Cardiac fibroblast (primary cell): Measurements from ENCODE around the gene ANLN.
"Not testable (repeated sequence)": the region's sequence is repeated elsewhere in the genome, so short reads cannot be mapped to it uniquely, and the experiment has no call there.

Source experiments
- DNase-seq, 2 donors: peaks; one replicate each; pipeline versions ENCODE4 v3.0.0 to v3.0.0-alpha.2; 2010; ENCODE audit warnings: low read depth in 2 of 2
- H3K4me3 ChIP-seq, 2 donors: replicated peaks in 1 of 2; 1 replicate in 1 of 2; 2 replicates in 1 of 2; pipeline ENCODE4 v1.5.1; 2011; ENCODE audit warnings: low read depth in 2 of 2, low read length in 2 of 2, mild to moderate bottlenecking in 2 of 2, moderate library complexity in 1 of 2
- TF ChIP-seq, protein P1 (sequence below): IDR thresholded peaks from one replicate; pipeline ENCODE4 v1.5.1; 2011; ENCODE audit warnings: low read depth, mild to moderate bottlenecking, low read length, inconsistent platforms

Gene ANLN

DNA sequence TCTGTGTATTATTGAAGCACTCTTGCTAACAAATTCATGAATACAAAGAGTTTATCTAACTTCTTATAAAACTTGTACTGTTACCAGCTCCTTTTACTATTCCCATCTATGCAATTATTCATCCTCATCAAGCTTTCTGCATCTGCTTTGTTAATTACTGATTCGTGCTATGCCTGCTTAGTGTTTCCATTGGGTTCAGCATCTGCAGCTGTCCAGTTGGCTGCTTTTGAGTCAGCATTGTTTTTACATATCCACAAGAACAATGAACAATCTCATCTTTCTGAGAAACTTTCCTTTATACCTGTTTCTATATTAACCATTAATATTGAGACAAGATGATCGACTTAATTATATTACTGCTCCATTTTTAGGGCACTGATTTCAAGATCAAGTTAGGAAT lies 19.6 kb upstream of the ANLN start:
- TF ChIP-seq, protein P1, sequence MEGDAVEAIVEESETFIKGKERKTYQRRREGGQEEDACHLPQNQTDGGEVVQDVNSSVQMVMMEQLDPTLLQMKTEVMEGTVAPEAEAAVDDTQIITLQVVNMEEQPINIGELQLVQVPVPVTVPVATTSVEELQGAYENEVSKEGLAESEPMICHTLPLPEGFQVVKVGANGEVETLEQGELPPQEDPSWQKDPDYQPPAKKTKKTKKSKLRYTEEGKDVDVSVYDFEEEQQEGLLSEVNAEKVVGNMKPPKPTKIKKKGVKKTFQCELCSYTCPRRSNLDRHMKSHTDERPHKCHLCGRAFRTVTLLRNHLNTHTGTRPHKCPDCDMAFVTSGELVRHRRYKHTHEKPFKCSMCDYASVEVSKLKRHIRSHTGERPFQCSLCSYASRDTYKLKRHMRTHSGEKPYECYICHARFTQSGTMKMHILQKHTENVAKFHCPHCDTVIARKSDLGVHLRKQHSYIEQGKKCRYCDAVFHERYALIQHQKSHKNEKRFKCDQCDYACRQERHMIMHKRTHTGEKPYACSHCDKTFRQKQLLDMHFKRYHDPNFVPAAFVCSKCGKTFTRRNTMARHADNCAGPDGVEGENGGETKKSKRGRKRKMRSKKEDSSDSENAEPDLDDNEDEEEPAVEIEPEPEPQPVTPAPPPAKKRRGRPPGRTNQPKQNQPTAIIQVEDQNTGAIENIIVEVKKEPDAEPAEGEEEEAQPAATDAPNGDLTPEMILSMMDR: no peak
- H3K4me3 ChIP-seq: no peak overlapping the region
- no peak for DNase-seq

DNA sequence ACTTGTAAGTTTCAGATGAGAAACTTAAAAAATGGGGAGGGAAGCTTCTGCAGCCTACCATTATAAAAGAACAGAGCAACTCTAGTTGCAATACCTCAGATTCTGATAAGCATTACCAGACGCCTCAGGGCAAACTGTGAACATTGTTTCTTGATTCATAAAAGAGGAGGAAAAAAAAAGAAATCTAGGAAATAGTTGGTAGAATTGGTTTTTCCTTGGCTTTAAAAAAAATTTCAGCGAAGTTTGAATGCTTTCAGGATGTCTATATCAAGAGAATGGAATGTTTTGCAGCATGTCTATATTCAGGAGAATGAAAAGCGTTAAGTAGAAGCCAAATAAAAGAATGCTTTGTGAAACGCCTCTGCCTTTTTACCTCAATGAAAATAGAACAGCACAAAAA lies 17.5 kb upstream of the ANLN start:
- TF ChIP-seq, protein P1: no peak
- no peak overlapping the region for H3K4me3 ChIP-seq
- no peak for DNase-seq

DNA sequence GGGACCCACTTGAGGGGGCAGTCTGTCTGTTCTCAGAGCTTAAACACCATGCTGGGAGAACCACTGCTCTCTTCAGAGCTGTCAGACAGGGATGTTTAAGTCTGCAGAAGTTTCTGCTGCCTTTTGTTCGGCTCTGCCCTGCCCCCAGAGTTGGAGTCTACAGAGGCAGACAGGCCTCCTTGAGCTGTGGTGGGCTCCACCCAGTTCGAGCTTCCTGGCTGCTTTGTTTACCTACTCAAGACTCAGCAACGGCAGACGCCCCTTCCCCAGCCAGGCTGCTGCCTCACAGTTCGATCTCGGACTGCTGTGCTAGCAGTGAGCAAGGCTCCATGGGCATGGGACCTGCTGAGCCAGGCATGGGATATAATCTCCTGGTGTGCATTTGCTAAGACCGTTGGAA lies 11.1 kb upstream of the ANLN start:
- DNase-seq, H3K4me3 ChIP-seq: not testable (repeated sequence)

DNA sequence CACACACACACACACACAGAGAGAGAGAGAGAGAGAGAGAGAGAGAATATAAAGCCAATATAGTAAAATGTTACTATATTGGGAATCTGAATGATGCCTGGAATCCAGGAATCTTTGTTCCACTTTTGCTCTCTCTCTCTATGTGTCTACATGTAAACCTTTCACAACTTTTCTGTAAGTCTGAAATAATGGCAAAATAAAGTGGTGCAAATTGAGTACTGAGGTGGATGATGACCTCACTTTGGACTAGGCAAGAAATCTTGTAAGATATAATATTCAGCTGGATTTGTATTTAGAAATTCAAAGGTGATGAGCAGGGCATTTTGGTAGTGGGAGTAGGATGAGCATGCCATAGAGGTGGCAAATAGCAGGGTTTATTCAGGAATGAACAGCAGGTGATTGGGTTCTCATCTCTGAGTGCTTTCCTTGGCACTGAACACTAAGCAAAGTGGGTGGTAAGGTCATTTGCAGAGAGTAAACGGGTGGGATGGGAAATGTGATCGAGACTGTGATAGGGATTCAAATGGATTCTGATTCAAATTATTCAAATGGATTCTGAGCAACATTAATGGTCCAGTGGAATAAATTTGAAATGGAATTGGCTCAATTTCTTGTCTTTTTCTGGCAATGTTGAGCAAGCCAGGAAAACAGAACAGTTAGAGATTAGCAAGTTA lies 9.7 kb upstream of the ANLN start:
- H3K4me3 ChIP-seq: no peak overlapping the region
- TF ChIP-seq, protein P1: no peak
- no peak for DNase-seq

DNA sequence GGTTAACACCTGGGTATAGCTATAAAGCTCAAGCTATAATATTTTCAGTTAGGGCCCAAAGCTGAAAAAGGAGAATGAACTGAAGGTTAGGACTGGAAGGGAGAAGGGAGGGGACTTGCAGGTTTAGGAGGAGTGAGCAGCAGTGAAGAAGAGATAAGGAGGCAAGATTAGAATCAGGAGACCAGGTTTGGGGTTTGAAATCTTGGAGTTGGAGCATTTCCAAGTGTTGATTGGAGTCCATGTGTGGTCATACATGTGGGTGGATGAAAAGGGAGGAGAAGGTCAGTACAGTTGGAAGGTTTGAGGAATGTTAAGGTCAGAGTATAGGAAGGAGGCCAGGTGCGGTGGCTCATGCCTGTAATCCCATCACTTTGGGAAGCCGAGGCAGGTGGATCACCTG lies 8.6 kb upstream of the ANLN start:
- H3K4me3 ChIP-seq: no peak overlapping the region
- no peak for DNase-seq
- TF ChIP-seq, protein P1: no peak

DNA sequence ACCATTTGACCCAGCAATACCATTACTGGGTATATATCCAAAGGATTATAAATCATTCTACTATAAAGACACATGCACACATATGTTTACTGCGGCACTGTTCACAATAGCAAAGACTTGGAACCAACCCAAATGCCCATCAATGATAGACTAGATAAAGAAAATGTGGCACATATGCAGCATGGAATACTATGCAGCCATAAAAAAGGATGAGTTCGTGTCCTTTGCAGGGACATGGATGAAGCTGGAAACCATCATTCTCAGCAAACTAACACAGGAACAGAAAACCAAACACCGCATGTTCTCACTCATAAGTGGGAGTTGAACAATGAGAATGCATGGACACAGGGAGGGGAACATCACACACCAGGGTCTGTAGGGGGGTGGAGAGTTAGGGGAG lies 6.4 kb upstream of the ANLN start:
- not testable (repeated sequence) for H3K4me3 ChIP-seq, DNase-seq

DNA sequence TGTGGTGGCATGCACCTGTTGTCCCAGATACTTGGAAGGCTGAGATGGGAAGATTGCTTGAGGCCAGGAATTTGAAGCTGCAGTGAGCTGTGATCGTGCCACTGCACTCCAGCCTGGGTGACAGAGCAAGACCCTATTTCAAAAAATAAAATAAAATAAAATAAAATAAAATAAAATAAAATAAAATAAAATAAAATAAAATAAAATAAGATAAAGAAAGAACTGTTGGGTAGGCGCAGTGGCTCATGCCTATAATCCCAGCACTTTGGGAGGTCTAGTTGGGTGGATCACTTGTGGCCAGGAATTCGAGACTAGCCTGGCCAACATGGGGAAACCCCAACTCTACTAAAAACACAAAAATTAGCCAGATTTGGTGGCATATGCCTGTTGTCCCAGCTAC lies 4.0 kb upstream of the ANLN start:
- not testable (repeated sequence) for DNase-seq

DNA sequence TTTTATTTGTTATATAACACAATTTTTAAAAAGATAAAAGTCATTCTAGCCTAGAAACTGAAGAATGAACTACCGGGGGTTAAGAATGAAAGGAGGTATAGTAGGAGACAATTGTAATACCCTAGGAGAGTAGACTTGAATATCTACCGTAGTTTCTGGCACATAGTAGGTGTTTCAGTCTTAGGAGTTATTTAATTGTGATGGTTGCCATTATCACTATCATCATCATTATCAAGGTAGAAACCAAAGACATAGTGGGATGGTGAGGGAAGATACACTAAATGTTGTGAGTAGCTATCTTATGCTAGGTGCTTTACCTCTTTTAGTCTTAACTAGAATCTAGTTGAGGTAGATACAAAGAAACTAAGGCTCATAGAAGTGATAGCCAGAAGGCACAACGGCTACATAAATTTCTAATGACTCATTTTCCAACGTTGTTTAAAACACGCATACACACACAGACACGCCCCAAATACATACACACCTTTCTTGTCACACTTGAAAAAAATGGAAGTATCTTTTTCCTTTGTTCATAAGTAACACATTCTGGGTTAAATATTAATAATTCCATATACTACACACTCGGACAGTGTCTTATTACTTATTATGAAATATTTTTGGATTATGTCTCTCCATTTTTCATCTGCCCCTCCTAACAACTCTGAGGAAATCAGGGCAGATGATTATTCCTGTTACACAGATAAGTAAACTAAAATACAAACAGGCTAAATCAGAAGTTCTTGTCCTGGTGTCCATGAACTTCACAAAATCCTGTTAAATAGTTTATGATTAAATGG lies 2.0 kb upstream of the ANLN start:
- no peak for DNase-seq
- TF ChIP-seq, protein P1: no peak
- H3K4me3 ChIP-seq: no peak overlapping the region

More for the DNA sequence above, 4.0 kb upstream of the ANLN start:
- not testable (repeated sequence) for H3K4me3 ChIP-seq
